Mammary epithelial cell (primary cell): ENCODE measurements around the gene TMED5.

Experiments
- EZH2 ChIP-seq: IDR thresholded peaks from 2 replicates; pipeline ENCODE4 v1.6.1; 2012; ENCODE audit warnings: low read length, inconsistent platforms, borderline replicate concordance
- TF ChIP-seq, protein P1 (sequence below), 2 donors: IDR thresholded peaks in 1 of 2; conservative IDR thresholded peaks in 1 of 2; 2 replicates each; pipeline ENCODE4 v1.5.1; 2011 to 2012; ENCODE audit warnings: inconsistent platforms in 2 of 2, low read length in 2 of 2, mild to moderate bottlenecking in 2 of 2, control low read depth in 1 of 2, low read depth in 1 of 2; ENCODE audit not compliant: insufficient read depth in 1 of 2; ENCODE audit errors: extremely low read depth in 1 of 2

GRCh38 chr1:93219443-93219842, 39.2 kb upstream of the TMED5 start:
- TF ChIP-seq, protein P1, sequence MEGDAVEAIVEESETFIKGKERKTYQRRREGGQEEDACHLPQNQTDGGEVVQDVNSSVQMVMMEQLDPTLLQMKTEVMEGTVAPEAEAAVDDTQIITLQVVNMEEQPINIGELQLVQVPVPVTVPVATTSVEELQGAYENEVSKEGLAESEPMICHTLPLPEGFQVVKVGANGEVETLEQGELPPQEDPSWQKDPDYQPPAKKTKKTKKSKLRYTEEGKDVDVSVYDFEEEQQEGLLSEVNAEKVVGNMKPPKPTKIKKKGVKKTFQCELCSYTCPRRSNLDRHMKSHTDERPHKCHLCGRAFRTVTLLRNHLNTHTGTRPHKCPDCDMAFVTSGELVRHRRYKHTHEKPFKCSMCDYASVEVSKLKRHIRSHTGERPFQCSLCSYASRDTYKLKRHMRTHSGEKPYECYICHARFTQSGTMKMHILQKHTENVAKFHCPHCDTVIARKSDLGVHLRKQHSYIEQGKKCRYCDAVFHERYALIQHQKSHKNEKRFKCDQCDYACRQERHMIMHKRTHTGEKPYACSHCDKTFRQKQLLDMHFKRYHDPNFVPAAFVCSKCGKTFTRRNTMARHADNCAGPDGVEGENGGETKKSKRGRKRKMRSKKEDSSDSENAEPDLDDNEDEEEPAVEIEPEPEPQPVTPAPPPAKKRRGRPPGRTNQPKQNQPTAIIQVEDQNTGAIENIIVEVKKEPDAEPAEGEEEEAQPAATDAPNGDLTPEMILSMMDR (conservative IDR thresholded peaks at IDR 0.05 in 1 of 2, IDR thresholded peaks at IDR 0.05 in 1 of 2; ENCODE audit: extremely low read depth in 1 of 2, insufficient read depth in 1 of 2, low read depth in 1 of 2, low read length in 2 of 2) = no peak
- no peak for TF ChIP-seq EZH2
